Brain microvascular endothelial cell (primary cell): ENCODE measurements around the gene GNA14.
"Not testable (repeated sequence)": the region's sequence is repeated elsewhere in the genome, so short reads cannot be mapped to it uniquely, and the experiment has no call there.

Source experiments
- DNase-seq: peaks from one replicate; pipeline ENCODE4 v3.0.0-alpha.2; 2020
- H3K27ac ChIP-seq: fragments of 250-450 bp; sonication (Bioruptor Pico); 2 replicates; pipeline ENCODE4 v1.5.1; 2020; ENCODE audit warnings: mild to moderate bottlenecking, moderate library complexity
- H3K27me3 ChIP-seq: fragments of 250-450 bp; sonication (Bioruptor Pico); replicated peaks from 2 replicates; pipeline ENCODE4 v1.5.1; 2020; ENCODE audit warnings: mild to moderate bottlenecking
- H3K36me3 ChIP-seq: fragments of 250-450 bp; sonication (Bioruptor Pico); replicated peaks from 2 replicates; pipeline ENCODE4 v1.5.1; 2020; ENCODE audit warnings: mild to moderate bottlenecking
- H3K4me3 ChIP-seq: 2 replicates; pipeline ENCODE4 v1.5.1; 2011; ENCODE audit warnings: low read depth, mild to moderate bottlenecking, control low read depth, low read length, moderate library complexity
- in situ Hi-C: cut with HindIII; loops from 2 replicates; pipeline ENCODE4 v1.10.0; 2017; ENCODE audit warnings: low sequenced_read_pairs, low pct_ligation_motif_present
- TF ChIP-seq, protein P1 (sequence below): IDR thresholded peaks from 2 replicates; pipeline ENCODE4 v1.5.1; 2011; ENCODE audit warnings: low read depth, mild to moderate bottlenecking, moderate library complexity, low read length, control low read depth, inconsistent platforms; ENCODE audit errors: missing control alignments

Gene GNA14

DNA sequence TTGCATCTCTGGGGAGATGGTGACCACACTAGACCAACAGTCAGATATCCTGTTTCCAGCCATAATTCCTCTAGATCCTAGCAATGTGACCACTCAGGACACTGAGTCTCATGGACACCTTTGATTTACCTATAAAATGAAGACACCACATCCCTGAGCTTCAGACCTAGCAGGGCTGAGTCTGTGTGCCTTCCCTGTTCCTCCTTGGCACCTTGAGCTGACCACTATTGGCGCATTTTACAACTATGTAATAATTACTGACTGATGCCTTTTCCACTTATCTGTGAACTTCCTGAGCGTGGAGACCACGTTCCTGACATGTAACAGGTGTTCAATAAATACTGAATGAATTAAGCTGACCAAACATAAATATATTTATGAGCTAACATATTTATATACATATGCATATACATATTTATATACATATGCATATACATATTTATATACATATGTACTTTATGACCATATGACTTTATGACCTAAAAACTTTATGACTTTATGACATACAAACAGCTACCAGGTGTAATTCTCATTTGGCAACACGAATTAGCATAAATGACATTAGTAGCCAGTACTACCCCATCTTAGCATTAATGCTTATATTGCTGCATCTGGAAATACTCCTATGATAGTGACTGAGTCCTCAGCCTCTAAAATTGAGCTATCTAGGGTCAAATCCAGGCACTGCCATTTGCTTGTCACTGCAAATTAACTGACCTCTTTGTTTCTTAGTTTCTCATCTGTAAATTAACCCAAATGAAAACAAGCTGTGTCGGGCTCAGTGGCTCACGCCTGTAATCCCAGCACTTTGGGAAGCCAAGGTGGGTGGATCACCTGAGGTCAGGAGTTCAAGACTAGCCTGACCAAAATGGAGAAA is 150.6 kb downstream of the GNA14 start:
- TF ChIP-seq, protein P1, sequence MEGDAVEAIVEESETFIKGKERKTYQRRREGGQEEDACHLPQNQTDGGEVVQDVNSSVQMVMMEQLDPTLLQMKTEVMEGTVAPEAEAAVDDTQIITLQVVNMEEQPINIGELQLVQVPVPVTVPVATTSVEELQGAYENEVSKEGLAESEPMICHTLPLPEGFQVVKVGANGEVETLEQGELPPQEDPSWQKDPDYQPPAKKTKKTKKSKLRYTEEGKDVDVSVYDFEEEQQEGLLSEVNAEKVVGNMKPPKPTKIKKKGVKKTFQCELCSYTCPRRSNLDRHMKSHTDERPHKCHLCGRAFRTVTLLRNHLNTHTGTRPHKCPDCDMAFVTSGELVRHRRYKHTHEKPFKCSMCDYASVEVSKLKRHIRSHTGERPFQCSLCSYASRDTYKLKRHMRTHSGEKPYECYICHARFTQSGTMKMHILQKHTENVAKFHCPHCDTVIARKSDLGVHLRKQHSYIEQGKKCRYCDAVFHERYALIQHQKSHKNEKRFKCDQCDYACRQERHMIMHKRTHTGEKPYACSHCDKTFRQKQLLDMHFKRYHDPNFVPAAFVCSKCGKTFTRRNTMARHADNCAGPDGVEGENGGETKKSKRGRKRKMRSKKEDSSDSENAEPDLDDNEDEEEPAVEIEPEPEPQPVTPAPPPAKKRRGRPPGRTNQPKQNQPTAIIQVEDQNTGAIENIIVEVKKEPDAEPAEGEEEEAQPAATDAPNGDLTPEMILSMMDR, result no peak
- no peaks in the 10 kb centered on the region for H3K27me3 ChIP-seq
- no peak overlapping the region for H3K4me3 ChIP-seq
- DNase-seq, result no peak
- no peaks in the 10 kb centered on the region for H3K36me3 ChIP-seq
- in situ Hi-C loops, result no loop called here
- H3K27ac ChIP-seq, result no peak overlapping the region

- TF ChIP-seq, protein P1, result no peak
- Histone ChIP-seq H3K27ac (peak overlapping the region; percentile 38), H3K36me3 (no peaks in the 10 kb centered on the region), H3K27me3 (no peaks in the 10 kb centered on the region), H3K4me3 (no peak overlapping the region)
- peak; percentile 59 for DNase-seq
- in situ Hi-C loops, result no loop called here
Measured at GRCh38 chr9:77495834-77496671, 152.1 kb downstream of the GNA14 start.

DNA sequence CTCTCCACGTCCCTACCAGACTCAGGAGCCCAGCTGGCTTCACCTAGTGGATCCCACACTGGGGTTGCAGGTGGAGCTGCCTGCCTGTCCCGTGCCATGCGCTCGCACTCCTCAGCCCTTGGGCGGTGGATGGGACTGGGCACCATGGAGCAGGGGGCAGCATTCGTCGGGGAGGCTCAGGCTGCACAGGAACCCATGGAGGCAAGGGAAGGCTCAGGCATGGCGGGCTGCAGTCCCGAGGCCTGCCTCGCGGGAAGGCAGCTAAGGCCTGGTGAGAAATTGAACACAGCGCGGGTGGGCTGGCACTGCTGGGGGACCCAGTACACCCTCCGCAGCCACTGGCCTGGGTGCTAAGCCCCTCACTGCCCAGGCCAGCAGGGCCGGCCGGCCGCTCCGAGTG is 157.8 kb downstream of the GNA14 start:
- in situ Hi-C loops, H3K27ac ChIP-seq, DNase-seq, H3K36me3 ChIP-seq, H3K4me3 ChIP-seq, H3K27me3 ChIP-seq: not testable (repeated sequence)

DNA sequence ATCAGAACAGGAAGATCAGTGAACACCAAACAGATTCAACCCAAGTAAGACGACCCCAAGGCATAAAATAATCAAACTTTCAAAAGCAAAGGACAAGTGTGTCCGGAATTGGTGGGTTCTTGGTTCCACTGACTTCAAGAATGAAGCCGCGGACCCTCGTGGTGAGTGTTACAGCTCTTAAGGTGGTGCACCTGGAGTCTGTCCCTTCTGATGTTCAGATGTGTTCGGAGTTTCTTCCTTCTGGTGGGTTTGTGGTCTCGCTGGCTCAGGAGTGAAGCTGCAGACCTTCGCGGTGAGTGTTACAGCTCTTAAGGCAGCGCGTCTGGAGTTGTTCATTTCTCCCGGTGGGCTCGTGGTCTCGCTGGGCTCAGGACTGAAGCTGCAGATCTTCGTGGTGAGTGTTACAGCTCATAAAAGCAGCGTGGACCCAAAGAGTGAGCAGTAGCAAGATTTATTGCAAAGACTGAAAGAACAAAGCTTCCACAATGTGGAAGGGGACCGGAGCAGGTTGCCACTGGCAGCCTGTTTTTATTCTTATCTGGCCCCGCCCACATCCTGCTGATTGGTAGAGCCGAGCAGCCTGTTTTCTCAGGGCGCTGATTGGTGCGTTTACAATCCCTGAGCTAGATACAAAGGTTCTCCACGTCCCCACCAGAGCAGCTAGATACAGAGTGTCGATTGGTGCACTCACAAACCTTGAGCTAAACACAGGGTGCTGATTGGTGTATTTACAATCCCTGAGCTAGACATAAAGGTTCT is 158.5 kb downstream of the GNA14 start:
- H3K4me3 ChIP-seq, DNase-seq, H3K27me3 ChIP-seq, in situ Hi-C loops, H3K36me3 ChIP-seq, H3K27ac ChIP-seq: not testable (repeated sequence)

DNA sequence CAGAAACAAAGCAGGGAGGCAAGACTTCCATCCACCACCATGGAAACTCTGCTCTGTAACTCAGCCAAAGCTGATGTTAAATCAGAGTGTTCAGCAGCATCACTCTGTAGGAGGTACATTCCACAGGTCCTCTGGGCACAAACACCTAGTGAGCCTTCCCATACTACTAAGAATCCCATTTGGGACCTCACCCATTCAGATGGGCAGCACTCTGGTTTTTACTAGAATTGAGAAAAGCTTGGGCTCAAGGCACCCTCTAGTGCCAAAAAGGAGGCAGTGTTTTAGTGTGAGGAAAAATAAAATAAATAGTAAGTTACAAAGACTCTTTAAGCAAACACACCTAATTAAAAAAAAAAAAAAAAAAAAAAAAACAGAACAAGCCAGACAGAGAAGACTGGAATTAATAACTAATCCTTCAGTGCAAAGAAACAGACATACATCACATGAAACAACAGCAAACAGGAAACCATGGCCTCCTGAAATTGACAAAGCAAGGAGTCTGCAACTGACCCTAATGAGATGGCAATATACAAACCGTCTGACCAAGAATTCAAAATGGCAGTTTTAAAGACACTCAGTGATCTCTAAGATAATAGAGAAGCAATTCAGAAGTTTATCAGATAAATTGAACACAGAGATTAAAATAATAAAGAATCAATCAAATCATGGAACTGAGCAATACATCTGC is 159.5 kb downstream of the GNA14 start:
- no peak overlapping the region for H3K4me3 ChIP-seq
- DNase-seq, result no peak
- no peaks in the 10 kb centered on the region for H3K36me3 ChIP-seq
- TF ChIP-seq, protein P1, result peak; percentile 71
- no peak overlapping the region for H3K27ac ChIP-seq
- no peaks in the 10 kb centered on the region for H3K27me3 ChIP-seq
- in situ Hi-C loops, result no loop called here

DNA sequence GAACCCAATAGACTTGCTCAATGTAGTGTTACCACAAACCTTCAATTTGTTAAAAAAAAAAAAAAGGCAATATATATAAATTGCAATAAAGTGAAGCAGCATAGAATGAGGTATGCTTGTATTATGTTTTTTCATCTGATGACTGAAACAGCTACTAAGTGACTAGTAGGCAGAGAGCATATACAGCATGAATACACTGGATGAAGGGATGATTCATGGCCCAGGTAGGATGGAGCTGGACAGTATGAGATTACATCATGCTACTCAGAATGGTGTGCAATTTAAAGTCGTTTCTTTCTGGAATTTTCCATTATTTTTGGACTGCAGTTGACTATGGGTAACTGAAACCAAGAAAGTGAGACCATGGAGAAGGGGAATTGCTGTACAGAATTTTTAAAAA is 161.2 kb downstream of the GNA14 start:
- H3K4me3 ChIP-seq, result no peak overlapping the region
- no peak overlapping the region for H3K27ac ChIP-seq
- H3K36me3 ChIP-seq, result no peaks in the 10 kb centered on the region
- TF ChIP-seq, protein P1, result no peak
- in situ Hi-C loops, result no loop called here
- DNase-seq, result no peak
- H3K27me3 ChIP-seq, result no peaks in the 10 kb centered on the region
